ENCODE data around the gene UBE2K.
"Not testable (repeated sequence)": the region's sequence is repeated elsewhere in the genome, so short reads cannot be mapped to it uniquely, and the experiment has no call there.

Gene UBE2K

GRCh38 chr4:39698424-39699009 is 581 bp downstream of the UBE2K start:
- DNase-seq: no peak

DNA sequence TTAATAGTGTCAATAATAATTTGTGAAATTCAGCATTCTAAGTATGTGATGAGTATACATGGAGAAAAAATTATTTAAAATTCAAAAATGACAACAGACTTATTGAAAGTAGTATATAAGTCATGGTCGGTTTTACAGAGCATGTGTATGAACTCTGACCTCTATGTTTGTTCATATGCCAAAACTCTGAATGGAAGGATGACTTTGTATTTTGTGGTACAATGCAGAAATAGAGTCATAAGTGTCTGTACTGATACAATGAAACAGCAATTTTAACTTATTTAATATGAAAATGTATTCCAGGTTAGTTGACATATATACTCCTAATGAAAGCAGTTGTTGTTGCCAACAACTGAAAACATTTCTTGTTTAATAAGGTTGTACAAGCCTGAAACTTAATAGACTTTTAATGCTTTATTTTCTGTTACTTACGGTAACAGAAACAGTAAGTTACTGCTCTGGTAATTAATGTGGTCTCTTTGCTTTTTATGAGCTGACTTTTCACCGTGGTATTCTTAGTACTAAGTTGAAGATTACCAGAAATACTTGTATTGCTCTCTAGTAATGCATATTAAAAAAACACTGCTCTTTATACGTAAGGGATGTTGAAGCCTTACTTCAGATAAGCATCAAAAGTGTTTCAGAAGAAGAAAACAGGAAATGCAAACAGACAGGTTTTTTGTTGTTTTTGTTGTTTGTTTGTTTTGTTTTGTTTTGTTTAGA is 1.9 kb downstream of the UBE2K start:
- no peak for DNase-seq

- no peak for DNase-seq
Observed at GRCh38 chr4:39700554-39700953, 2.6 kb downstream of the UBE2K start.

GRCh38 chr4:39702716-39703115 is 4.8 kb downstream of the UBE2K start:
- no peak for DNase-seq

DNA sequence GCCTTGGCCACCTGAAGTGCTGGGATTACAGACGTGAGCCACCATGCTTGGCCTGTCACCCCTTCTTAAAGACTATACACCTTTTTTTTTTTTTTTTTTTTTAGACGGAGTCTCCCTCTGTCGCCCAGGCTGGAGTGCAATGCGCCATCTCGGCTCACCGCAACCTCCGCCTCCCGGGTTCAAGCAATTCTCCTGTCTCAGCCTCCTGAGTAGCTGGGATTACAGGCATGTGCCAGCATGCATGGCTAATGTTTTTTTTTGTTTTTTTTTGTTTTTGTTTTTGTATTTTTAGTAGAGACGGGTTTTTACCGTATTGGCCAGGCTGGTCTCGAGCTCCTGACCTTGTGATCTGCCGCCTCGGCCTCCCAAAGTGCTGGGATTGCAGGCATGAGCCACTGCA is 6.9 kb downstream of the UBE2K start:
- DNase-seq: not testable (repeated sequence)

DNA sequence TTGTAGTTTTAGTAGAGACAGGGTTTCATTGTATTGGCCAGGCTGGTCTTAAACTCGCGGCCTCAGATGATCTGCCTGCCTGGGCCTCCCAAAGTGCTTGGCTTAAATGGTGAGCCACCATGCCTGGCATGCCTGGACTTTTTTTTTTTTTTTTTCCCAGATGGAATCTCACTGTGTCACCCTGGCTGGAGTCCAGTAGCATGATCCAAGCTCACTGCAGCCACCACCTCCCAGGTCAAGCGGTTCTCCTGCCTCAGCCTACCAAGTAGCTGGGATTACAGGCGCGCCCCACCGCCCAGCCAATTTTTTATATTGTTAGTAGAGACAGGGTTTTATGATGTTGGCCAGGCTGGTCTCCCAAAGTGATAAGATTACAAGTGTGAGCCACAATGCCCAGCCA is 8.4 kb downstream of the UBE2K start:
- DNase-seq: no peak

DNA sequence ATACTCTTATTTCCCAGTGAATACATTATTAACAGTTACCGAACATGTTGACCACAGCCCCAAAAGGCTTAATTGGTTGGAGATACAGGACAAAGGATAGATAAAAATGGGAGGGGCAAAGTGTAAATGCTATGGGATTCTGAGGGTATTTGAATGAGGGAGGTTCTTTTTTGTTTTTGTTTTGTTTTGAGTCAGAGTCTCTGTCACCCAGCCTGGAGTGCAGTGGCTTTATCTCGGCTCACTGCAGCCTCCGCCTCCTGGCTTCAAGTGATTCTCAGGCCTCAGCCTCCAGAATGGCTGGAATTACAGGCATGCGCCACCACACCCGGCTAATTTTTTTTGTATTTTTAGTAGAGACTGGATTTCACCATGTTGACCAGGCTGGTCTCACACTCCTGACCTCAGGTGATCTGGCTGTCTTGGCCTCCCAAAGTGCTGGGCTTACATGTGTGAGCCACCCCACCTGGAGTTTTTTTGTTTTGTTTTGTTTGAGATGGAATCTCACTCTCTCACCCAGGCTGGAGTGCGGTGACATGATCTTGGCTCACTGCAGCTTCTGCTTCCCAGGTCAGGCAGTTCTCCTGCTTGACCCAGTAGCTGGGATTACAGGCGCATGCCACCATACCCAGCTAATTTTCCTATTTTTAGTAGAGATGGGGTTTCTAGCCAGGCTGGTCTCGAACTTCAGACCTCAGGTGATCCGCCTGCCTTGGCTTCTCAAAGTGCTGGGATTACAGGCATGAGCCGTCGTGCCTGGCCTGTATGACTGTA is 9.0 kb downstream of the UBE2K start:
- no peak for DNase-seq

GRCh38 chr4:39710098-39710896 is 12.4 kb downstream of the UBE2K start:
- no peak for DNase-seq

GRCh38 chr4:39712819-39713607 is 15.1 kb downstream of the UBE2K start:
- DNase-seq: no peak

- DNase-seq: no peak
Observed at GRCh38 chr4:39713691-39714090, 15.8 kb downstream of the UBE2K start.

DNA sequence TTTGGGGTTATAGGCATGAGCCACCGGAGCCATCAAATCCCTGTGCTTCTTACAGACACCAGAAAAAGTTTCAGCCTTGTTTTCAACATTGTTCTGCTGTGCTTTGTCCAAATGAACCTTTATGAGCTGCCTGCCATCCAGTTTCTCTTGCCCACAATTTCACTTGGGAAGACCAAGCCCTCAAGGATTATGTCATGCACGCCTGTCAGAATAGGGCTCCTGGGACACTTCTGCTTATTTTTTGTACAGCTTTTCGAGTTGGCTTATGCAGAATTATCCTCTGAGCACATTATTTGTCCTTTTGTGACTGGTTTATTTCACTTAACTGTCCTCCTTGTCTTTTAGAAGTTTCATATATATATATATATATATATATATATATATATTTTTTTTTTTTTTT is 16.2 kb downstream of the UBE2K start:
- no peak for DNase-seq

DNA sequence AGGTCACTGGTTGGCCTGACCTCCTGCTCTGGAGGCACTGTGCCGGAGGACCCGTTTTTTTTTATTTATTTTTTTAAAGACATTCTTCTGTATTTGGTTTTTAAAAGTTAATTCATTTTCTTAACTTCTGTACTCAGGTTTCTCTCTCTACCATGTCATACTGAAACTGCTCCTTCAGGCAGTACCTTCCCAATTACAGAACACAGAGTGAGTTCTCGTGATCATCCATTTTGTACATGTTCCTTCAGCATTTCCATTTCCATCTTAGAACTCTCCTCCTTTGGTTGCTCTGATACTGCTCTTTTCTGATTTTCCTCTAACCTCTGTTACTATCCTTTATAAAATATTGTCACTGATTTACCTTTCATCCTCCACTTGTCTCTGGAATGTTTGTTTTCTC is 17.9 kb downstream of the UBE2K start:
- DNase-seq: no peak

- no peak for DNase-seq
Observed at GRCh38 chr4:39716356-39716755, 18.4 kb downstream of the UBE2K start.

GRCh38 chr4:39717743-39718142 is 19.8 kb downstream of the UBE2K start:
- DNase-seq: not testable (repeated sequence)

DNA sequence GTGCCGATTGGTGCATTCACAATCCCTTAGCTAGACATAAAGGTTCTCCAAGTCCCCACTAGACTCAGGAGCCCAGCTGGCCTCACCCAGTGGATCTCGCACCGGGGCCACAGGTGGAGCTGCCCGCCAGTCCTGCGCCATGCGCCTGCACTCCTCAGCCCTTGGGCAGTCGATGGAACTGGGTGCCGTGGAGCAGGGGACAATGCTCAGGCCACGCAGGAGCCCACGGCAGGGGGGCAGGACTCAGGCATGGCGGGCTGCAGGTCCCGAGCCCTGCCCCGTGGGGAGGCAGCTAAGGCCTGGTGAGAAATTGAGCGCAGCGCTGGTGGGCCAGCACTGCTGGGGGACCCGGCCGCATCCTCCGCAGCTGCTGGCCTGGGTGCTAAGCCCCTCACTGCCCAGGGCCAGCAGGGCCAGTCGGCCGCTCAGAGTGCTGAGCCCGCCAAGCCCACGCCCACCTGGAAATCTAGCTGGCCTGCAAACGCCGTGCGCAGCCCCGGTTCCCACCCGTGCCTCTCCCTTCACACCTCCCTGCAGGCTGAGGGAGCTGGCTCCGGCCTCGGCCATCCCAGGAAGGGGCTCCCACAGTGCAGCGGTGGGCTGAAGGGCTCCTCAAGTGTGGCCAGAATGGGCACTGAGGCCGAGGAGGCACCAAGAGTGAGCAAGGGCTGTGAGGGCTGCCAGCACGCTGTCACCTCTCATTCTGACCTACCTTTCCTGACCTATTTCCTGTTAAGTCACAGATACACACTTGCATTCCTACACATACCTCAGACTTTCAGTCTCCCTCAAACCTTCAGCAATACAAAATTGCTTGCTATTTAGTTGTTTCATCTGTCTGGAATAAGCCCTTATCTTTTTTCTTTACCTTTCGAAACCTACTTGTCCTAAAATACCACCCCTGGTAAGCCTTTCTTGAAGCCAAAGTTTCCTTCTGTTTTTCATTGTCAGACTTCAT is 20.7 kb downstream of the UBE2K start:
- no peak for DNase-seq

- DNase-seq: no peak
Observed at GRCh38 chr4:39719804-39720580, 22.1 kb downstream of the UBE2K start.

DNA sequence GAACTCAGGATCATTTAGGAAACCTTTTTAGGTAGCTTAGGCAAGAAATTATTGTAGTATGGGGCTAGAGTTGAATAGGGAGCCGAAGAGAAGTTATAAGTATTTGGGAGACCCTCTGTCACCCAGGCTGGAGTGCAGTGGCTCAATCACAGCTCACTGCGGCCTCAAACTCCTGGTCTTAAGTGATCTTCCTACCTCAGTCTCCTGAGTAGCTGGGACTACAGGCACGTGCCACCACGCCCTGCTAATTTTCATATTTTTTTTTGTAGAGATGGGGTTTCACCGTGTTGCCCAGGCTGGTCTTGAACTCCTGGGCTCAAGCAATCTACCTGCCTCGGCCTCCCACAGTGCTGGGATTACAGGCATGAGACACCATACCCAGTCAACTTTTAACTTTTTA is 23.3 kb downstream of the UBE2K start:
- DNase-seq: not testable (repeated sequence)

GRCh38 chr4:39721788-39722187 is 23.9 kb downstream of the UBE2K start:
- no peak for DNase-seq

DNA sequence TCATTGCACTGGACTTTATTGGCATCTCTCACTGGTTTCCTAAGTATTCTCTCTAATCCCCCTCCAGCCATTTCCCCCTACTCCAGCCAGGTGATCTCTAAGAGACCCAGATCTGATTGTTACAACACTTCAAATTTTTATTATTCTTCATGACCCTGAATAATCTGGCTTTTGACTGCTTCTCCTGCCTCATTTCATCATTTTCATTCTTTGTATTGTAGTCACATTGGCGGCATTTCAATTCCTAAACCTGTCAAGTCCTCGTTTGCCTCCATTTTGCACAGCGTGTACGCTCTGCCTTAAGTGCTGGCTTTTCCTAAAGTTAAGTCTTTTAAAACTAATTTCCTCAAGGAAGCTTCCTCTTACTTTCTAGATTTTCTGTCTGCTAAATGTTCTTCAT is 31.6 kb downstream of the UBE2K start:
- no peak for DNase-seq

DNA sequence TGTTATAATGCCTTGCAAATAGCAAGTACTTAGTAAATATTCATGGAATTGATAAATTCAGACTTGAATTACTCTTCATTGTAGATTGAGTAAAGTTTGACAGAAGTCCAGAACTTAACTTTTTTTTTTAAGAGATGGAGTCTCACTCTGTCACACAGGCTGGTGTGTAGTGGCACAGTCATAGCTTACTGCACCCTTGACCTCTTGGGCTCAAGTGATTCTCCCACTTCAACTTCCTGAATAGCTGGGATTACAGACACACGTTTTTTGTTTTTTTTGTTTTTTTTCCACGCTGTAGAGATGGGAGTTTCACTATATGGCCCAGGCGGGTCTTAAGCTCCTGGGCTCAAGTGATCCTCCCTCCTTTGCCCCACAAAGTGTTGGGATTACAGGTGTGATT is 32.1 kb downstream of the UBE2K start:
- no peak for DNase-seq

Measured in cortex of kidney (tissue), 1 donor.